LoVo (cell line): ENCODE data around the gene DNPH1.
A peak's percentile ranks its signal among the peaks of the same experiment; 100 is the strongest.

Source experiments
- DNase-seq: peaks from one replicate; pipeline ENCODE4 v3.0.0-alpha.2; 2016; ENCODE audit warnings: low spot score

DNPH1 gene

GRCh38 chr6:43228951-43229802, at the start of gene DNPH1:
Gene DNPH1, minus strand, starts transcription at chr6:43229481. Its CDS starts 25 bp downstream, at chr6:43229456.
- peak; percentile 85 for DNase-seq

DNA sequence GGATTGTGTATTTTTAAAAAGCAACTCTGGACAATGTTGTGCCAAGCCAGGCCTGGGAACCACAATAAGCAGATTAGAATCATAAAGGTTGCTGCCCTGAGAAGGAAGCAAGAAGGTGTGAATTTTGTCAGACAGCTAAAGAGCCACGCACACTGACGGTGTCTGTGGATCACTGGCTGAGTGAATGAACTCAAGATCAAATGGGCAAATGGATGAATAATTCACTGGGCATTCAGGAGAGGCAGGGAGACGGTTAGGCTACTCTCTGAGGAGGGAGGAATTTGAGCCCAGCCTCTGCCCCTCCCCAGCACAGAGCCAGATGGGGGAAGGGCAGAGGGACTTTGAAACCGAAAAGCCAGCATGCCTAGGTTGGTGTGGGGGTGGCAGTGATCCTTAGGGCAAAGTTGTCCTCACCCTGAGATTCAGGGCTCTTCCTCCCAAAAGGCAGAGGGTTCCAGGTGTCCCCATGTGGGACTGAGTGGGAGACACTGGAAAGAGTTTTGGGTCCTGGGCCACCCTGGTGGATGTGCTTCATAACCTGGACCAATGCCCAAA, 49.3 kb upstream of the DNPH1 start:
- DNase-seq = peak; percentile 70

GRCh38 chr6:43277643-43278523, 48.6 kb upstream of the DNPH1 start:
- DNase-seq = peak; percentile 48

GRCh38 chr6:43277306-43277642, 48.0 kb upstream of the DNPH1 start:
- DNase-seq = no peak

DNA sequence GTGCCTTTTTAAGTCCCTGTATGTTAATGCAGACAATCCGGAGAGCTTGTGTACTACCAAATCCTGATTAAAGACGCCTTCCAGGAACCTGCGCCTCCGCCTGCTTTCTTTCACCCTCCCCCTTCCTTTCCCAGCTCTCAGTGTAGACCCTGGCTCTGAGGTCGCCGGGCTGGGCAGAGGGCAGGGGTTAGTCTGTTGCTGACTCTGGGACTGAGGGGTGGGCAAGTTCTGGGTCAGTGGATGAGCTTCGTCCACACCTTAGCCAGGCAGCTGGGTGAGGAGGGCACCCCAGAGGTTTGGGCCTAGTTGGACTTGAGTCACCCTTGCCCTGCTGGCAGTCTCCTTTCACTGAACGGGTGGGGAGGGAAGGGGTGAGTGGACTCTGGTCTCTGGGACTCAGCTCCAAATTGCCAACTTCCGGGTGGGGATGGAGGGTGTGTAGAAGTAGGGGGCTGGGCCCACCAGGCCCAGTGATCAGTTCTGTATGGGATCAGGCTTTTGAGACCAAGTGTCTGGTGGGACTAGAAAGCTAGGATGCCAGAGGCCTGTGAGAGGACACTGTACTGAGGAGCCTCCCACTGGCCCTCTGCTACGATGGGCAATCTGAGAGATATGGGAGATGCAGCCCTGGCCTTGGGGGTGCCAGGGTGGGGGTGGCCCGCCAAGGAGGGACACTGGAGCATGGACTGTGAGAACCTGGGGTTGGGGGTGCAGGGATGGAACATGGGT, 47.5 kb upstream of the DNPH1 start:
- peak; percentile 46 for DNase-seq

- no peak for DNase-seq
These were observed 46.7 kb upstream of the DNPH1 start for GRCh38 chr6:43275801-43276576.

DNA sequence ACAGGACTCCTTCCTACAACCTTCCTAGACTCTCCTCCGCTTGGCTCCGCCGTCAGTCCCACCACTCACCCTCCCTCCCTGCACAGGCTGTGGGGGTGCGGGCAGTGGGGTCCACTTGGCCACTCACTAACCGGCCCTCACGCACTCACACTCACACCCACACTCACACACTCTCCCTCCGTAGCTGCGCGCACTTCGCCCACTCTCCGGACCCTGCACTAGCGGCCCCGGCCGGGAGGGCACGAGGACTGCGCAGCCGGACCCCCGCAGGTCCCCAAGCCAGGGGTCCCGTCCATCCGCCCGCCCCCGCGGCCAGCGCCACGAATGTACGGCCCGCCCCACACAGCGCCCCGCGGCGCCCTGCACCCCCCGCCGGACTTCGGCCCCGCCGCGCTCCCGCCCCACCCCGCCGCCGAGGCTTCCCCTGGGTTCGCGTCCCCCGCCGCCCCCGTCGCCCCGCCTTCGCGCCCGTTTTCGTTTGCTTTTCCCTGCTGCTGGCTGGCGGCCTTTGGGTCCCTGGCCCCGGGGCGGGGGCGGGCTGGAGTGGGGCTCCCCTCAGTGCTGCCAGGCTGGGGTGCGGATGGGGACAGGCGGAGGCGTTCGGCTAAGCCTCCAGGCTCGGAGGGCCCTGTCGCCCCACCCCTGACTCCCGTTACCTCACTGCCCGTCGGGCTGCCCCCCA, 45.8 kb upstream of the DNPH1 start:
- peak; percentile 22 for DNase-seq

- DNase-seq = no peak
These were observed 45.0 kb upstream of the DNPH1 start for GRCh38 chr6:43274127-43274915.

DNA sequence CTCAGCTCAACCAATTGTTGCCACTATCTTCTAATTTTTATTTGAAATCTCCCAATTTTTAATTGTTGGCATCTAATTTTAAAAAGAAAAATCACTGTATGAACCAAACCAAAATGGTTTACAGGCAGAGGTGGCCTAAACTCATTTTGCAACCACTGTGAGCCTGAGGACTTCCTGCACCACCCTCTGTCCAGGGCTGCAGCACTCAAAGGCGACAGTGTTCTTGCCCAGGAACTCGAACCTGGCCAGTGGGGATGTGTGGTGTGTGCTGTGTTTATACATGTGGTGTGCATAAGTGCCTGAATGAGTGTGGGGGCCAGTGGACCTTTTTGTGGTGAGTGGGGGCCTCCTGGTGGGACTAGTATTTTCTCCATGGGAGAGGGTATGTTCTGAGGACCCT, 44.4 kb upstream of the DNPH1 start:
- DNase-seq = no peak

DNA sequence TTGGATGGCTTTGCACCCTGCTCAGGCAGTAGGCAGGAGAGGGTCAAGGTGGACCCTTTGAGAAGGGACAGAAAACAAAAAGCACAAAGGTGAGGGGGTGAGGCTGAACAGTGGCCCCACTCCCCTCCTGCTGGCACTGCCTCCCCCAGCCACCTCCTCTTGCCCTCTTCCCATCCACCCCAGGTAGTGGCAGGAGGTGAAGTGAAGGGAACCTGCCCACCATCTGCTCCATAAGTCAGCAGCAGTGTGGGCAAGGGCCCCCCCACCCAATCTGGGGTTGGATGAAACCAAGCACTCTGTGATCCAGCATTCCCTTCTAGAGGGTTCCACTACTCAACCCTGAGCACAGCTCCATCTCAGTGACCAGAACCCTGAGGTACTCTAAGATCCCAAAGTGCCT, 42.7 kb upstream of the DNPH1 start:
- DNase-seq = no peak

DNA sequence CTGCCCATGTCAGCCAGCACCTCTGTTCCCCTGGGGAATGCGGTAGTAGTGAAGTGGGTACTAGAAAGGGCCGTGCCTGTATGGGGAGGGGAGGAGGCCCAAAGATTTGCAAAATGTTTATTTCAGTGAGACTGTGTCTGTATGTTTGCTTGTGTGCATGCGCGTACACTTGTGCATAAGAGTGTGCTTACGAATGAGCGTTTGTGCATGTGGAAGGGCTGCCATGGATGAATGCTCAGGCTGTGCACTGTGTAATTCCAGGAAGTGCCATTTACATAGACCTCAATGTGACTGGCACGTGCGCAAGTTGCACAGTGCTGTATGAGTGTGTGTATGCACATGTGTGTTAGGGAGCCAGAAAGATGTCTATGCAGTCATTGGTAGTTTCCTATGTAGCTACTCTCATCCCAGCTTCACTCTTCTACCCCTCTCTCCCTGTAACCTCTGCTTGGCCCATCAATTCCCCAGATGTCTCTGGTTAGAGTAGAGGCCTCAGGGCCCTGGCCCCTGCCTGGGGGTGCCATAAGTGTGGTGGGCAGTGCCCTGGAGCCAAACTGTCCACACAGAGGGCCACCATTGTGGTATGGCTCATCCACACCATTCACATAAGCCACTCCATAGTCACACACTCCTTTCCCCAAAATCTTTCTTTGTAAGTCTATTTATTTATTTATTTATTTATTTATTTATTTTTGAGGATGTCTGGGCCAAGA, 42.0 kb upstream of the DNPH1 start:
- no peak for DNase-seq

GRCh38 chr6:43269273-43270007, 40.2 kb upstream of the DNPH1 start:
- no peak for DNase-seq

DNA sequence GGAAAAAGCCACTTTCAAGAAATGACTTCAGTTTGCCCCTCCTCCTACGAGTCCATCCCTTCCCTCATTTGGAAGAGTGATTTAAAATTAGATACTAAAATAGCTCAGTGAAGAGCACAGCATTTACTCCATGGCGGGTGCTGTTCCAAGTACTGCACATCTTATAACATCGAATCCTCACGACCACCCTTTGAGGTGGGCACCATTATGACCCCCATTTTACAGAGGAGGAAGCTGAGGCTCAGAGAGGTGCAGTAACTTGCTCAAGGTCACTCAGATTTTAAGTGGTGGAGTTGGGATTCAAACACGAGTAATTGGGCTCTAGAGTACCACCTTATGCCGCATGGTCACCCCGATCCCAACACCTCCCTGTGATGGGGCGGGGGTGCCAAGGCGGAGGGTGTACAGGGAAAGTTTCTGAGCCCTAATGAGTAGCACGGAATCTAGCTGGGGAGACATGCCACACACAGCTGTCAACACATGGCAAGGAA, 39.5 kb upstream of the DNPH1 start:
- DNase-seq = no peak

DNA sequence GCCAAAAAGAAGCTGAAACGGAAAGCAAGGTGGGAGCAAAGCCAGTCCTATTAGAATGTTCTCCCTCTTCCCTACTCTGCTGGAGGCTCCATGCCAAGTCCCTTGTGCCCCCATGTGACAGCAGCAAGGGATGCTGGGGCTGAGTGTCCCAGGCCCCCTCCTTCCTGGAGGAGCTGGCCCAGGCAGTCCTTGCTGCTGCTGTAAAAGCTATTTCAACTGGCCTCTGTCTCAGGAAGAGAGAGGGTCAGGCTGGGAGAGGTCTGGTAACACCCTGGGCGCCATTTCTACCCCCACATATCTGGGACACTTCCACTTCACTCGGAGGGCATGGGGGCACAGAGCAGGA, 39.0 kb upstream of the DNPH1 start:
- no peak for DNase-seq

- DNase-seq = no peak
These were observed 38.5 kb upstream of the DNPH1 start for GRCh38 chr6:43267619-43268354.

- no peak for DNase-seq
These were observed 36.3 kb upstream of the DNPH1 start for GRCh38 chr6:43265564-43265963.

- no peak for DNase-seq
These were observed 35.4 kb upstream of the DNPH1 start for GRCh38 chr6:43264599-43265145.
